Liver (tissue), 9 donors: ENCODE data around the gene CCL5. TPM values are rescaled to one million over a fixed set of nuclear protein-coding genes. Genes with fewer than 3 reads are reported as not detected.

ENCODE experiments used
- DNase-seq: peaks from one replicate; pipeline ENCODE4 v3.0.0-alpha.2; 2017; ENCODE audit warnings: low spot score
- H3K27ac ChIP-seq, 2 donors: one replicate each; pipeline ENCODE4 v1.7.0; 2013; ENCODE audit warnings: inconsistent platforms in 2 of 2, low read length in 2 of 2, control low read depth in 1 of 2, low read depth in 1 of 2, mild to moderate bottlenecking in 1 of 2
- H3K27me3 ChIP-seq, 4 donors: one replicate each; pipeline versions ENCODE4 v1.6.1 to v1.7.0; 2013; ENCODE audit warnings: low read length in 3 of 4, inconsistent platforms in 1 of 4, mild to moderate bottlenecking in 1 of 4, moderate library complexity in 1 of 4; ENCODE audit not compliant: control insufficient read depth in 4 of 4, insufficient read depth in 4 of 4
- H3K36me3 ChIP-seq, 4 donors: one replicate each; pipeline versions ENCODE4 v1.6.1 to v1.7.0; 2013; ENCODE audit warnings: low read length in 3 of 4, mild to moderate bottlenecking in 3 of 4, low read depth in 1 of 4, moderate library complexity in 1 of 4; ENCODE audit not compliant: control insufficient read depth in 4 of 4, insufficient read depth in 3 of 4
- H3K4me1 ChIP-seq, 4 donors: one replicate each; pipeline versions ENCODE4 v1.6.1 to v1.7.0; 2013; ENCODE audit warnings: low read length in 3 of 4, mild to moderate bottlenecking in 3 of 4, moderate library complexity in 1 of 4; ENCODE audit not compliant: control insufficient read depth in 4 of 4, insufficient read depth in 4 of 4
- H3K4me3 ChIP-seq, 3 donors: one replicate each; pipeline versions ENCODE4 v1.6.1 to v1.7.0; 2013; ENCODE audit warnings: low read length in 3 of 3, control low read depth in 1 of 3, low read depth in 1 of 3, mild to moderate bottlenecking in 1 of 3
- H3K9ac ChIP-seq, 2 donors: one replicate each; pipeline ENCODE4 v1.7.0; 2013; ENCODE audit warnings: low read length in 2 of 2, mild to moderate bottlenecking in 2 of 2, moderate library complexity in 2 of 2, control low read depth in 1 of 2, low read depth in 1 of 2
- H3K9me3 ChIP-seq, 4 donors: one replicate each; pipeline versions ENCODE4 v1.6.1 to v1.7.0; 2013; ENCODE audit warnings: low read length in 3 of 4; ENCODE audit not compliant: control insufficient read depth in 4 of 4
- FOXA2 ChIP-seq: IDR thresholded peaks from 2 replicates; pipeline ENCODE4 v1.6.1; 2016; ENCODE audit warnings: antibody characterized with exemption
- GABPA ChIP-seq, 2 donors: IDR thresholded peaks in 1 of 2; conservative IDR thresholded peaks in 1 of 2; 2 replicates each; pipeline ENCODE4 v1.6.1; 2016; ENCODE audit warnings: antibody characterized with exemption in 2 of 2, mild to moderate bottlenecking in 1 of 2, moderate library complexity in 1 of 2
- JUND ChIP-seq, 2 donors: IDR thresholded peaks; 2 replicates each; pipeline ENCODE4 v1.6.1; 2016; ENCODE audit warnings: antibody characterized with exemption in 2 of 2
- NR2F2 ChIP-seq: IDR thresholded peaks from 2 replicates; pipeline ENCODE4 v1.6.1; 2016; ENCODE audit warnings: antibody characterized with exemption
- RAD21 ChIP-seq, 2 donors: IDR thresholded peaks; 2 replicates each; pipeline ENCODE4 v1.6.1; 2016; ENCODE audit warnings: antibody characterized with exemption in 2 of 2, mild to moderate bottlenecking in 2 of 2
- RXRA ChIP-seq, 2 donors: IDR thresholded peaks; 2 replicates each; pipeline ENCODE4 v1.6.1; 2017 to 2018; ENCODE audit warnings: antibody characterized with exemption in 2 of 2, mild to moderate bottlenecking in 1 of 2
- SP1 ChIP-seq: IDR thresholded peaks from 2 replicates; pipeline ENCODE4 v1.6.1; 2018; ENCODE audit warnings: antibody characterized with exemption, mild to moderate bottlenecking
- WGBS: extraction: QIAGEN DNeasy Blood & Tissue Kit; methylation state at CpG from one replicate; pipeline ENCODE4 v1.1.7; 2013; 5-methylcytosine and 5-hydroxymethylcytosine counted together
- polyA plus RNA-seq, 2 donors: library from polyadenylated mRNA; stranded (reverse) in 1 of 2; unstranded in 1 of 2; fragments of 200-250 nt in 1 of 2; fragments of >200 nt in 1 of 2; fragmentation: Nextera tagmentation in 1 of 2; extraction: Ambion mirVana in 1 of 2; gene quantifications; one replicate each; pipeline versions ENCODE4 v1.2.1 to v1.2.3, GENCODE V29; 2013 to 2015
- total RNA-seq, 2 donors: library from RNA; depleted of rRNA; stranded (reverse); fragments of >200 nt; gene quantifications; one replicate each; pipeline ENCODE4 v1.2.3, GENCODE V29; 2014
- TF ChIP-seq, protein P1 (sequence below): IDR thresholded peaks from 2 replicates; pipeline ENCODE4 v1.6.1; 2016; ENCODE audit warnings: antibody characterized with exemption, mild to moderate bottlenecking
- TF ChIP-seq, protein P2 (sequence below): IDR thresholded peaks from 2 replicates; pipeline ENCODE4 v1.6.1; 2016; ENCODE audit warnings: antibody characterized with exemption
- TF ChIP-seq, protein P3 (sequence below): IDR thresholded peaks from 2 replicates; pipeline ENCODE4 v1.6.1; 2016; ENCODE audit warnings: antibody characterized with exemption
- TF ChIP-seq, protein P4 (sequence below): IDR thresholded peaks from 2 replicates; pipeline ENCODE4 v1.6.1; 2016; ENCODE audit warnings: antibody characterized with exemption
- donor health status: healthy.
- donor health status: healthy.
- donor health status: healthy.
- donor health status: healthy.
- donor health status: healthy.

CCL5 gene
- total and polyA plus RNA-seq, 4 donors: 1.7 to 4.7 (median 2.5) TPM

DNA sequence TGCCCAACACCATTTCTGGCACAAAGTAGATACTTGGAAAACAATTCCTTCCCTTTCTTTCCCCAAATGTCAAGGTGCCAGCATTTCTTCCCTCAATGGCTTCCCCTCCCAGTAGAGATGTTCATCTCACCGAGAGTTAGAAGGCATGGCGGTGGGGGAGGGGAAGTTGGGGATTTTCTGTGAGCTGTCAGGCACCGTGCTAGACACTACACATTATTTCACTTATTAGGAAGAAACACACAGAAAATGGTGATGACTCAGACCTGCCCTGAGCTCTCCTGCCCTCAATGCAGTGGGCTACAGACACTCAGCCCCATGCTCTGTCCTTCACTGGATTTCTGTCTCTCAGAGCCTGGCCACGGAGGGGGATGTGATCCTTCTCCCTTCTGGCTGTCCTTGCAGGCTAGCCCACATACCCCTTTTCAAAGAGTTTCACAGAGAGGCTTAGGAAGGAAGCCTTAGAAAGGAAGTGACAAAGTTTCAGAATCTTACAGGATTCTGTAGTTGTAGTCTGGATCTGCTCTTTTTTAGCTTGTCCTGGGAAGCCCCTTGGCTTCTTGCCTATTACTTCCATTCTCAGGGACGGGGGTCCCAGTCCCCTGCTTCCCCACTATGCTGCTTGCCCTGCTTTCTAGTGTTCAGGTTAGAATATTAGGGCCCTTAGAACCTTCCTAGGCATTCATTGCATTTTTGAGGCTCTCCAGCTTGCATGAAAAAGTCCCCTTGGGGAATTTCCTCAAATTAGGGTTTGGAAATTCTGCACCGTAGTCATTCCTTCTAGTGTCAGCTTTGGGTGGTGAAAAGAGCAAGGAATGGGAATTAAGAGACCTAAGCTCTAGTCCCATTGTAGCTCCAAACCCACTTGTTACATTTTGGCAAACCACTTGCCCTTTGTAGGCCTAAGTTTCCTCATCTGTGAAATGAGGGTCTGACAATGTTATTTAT, 12.2 kb upstream of the CCL5 start:
- DNase-seq: no peak
- Histone ChIP-seq H3K27me3 (no peaks in the 10 kb centered on the region), H3K27ac (no peak overlapping the region), H3K9me3 (no peaks in the 10 kb centered on the region), H3K9ac (no peak overlapping the region), H3K36me3 (no peaks in the 10 kb centered on the region), H3K4me3 (no peak overlapping the region), H3K4me1 (peaks cover 0 to 6% (median 1%) of the 10 kb centered on the region in 4 donors)
- WGBS: 71% methylated on average over 6 of the region's 6 CpGs
- TF ChIP-seq, protein P1, sequence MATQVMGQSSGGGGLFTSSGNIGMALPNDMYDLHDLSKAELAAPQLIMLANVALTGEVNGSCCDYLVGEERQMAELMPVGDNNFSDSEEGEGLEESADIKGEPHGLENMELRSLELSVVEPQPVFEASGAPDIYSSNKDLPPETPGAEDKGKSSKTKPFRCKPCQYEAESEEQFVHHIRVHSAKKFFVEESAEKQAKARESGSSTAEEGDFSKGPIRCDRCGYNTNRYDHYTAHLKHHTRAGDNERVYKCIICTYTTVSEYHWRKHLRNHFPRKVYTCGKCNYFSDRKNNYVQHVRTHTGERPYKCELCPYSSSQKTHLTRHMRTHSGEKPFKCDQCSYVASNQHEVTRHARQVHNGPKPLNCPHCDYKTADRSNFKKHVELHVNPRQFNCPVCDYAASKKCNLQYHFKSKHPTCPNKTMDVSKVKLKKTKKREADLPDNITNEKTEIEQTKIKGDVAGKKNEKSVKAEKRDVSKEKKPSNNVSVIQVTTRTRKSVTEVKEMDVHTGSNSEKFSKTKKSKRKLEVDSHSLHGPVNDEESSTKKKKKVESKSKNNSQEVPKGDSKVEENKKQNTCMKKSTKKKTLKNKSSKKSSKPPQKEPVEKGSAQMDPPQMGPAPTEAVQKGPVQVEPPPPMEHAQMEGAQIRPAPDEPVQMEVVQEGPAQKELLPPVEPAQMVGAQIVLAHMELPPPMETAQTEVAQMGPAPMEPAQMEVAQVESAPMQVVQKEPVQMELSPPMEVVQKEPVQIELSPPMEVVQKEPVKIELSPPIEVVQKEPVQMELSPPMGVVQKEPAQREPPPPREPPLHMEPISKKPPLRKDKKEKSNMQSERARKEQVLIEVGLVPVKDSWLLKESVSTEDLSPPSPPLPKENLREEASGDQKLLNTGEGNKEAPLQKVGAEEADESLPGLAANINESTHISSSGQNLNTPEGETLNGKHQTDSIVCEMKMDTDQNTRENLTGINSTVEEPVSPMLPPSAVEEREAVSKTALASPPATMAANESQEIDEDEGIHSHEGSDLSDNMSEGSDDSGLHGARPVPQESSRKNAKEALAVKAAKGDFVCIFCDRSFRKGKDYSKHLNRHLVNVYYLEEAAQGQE: no peak
- TF ChIP-seq NR2F2 (no peak), RXRA (IDR thresholded peaks at IDR 0.05) (no peak), RAD21 (IDR thresholded peaks at IDR 0.05) (no peak)
- TF ChIP-seq, protein P2, sequence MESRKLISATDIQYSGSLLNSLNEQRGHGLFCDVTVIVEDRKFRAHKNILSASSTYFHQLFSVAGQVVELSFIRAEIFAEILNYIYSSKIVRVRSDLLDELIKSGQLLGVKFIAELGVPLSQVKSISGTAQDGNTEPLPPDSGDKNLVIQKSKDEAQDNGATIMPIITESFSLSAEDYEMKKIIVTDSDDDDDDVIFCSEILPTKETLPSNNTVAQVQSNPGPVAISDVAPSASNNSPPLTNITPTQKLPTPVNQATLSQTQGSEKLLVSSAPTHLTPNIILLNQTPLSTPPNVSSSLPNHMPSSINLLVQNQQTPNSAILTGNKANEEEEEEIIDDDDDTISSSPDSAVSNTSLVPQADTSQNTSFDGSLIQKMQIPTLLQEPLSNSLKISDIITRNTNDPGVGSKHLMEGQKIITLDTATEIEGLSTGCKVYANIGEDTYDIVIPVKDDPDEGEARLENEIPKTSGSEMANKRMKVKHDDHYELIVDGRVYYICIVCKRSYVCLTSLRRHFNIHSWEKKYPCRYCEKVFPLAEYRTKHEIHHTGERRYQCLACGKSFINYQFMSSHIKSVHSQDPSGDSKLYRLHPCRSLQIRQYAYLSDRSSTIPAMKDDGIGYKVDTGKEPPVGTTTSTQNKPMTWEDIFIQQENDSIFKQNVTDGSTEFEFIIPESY: no peak

DNA sequence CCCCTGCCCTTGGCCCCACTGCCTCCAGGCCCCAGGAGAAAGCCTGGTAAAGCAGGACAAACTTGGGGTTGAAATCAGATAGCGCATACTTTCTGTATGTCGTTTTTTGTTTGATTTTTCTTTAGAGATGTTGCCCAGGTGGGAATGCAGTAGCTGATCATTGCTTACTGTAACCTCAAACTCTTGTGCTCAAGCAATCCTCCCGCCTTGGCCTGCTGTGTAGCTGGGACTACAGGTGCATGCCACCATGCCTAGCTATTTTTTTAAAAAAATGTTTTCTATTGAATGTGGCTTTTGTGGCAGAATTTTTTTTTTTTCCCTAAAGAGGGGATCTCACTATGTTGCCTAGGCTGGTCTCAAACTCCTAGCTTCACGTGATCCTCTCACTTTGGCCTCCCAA, 11.1 kb upstream of the CCL5 start:
- 88% methylated on average over 4 of the region's 4 CpGs for WGBS
- TF ChIP-seq, protein P3, sequence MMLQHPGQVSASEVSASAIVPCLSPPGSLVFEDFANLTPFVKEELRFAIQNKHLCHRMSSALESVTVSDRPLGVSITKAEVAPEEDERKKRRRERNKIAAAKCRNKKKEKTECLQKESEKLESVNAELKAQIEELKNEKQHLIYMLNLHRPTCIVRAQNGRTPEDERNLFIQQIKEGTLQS: no peak
- no peak for TF ChIP-seq JUND (IDR thresholded peaks at IDR 0.05)
- TF ChIP-seq GABPA (IDR thresholded peaks at IDR 0.05 in 1 of 2, conservative IDR thresholded peaks at IDR 0.05 in 1 of 2): no peak
- no peak for TF ChIP-seq RAD21 (IDR thresholded peaks at IDR 0.05)
- TF ChIP-seq, protein P2: no peak
- TF ChIP-seq NR2F2: no peak
- TF ChIP-seq, protein P1: no peak
- no peak for TF ChIP-seq RXRA (IDR thresholded peaks at IDR 0.05)
- no peak for TF ChIP-seq SP1
- TF ChIP-seq, protein P4, sequence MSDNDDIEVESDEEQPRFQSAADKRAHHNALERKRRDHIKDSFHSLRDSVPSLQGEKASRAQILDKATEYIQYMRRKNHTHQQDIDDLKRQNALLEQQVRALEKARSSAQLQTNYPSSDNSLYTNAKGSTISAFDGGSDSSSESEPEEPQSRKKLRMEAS: no peak
- no peak for TF ChIP-seq FOXA2
- H3K4me3 ChIP-seq: no peak overlapping the region
- H3K36me3 ChIP-seq: no peaks in the 10 kb centered on the region
- DNase-seq: no peak
- H3K27ac ChIP-seq: no peak overlapping the region
- H3K9me3 ChIP-seq: no peaks in the 10 kb centered on the region
- H3K27me3 ChIP-seq: no peaks in the 10 kb centered on the region
- H3K4me1 ChIP-seq: peaks cover 0 to 6% (median 1%) of the 10 kb centered on the region in 4 donors
- H3K9ac ChIP-seq: no peak overlapping the region
